RWPE1 (cell line): ENCODE results near the gene F12.
"Not testable (repeated sequence)": the region's sequence is repeated elsewhere in the genome, so short reads cannot be mapped to it uniquely, and the experiment has no call there.

Experiments used
- CTCF ChIA-PET: fragments of 350-600 bp; sonication (Branson Sonifier 250); formaldehyde crosslinking; extraction: SDS; loops from one replicate; lab custom pipeline; 2021; lab: Yijun Ruan, JAX
- POLR2A ChIA-PET: fragments of 400-600 bp; formaldehyde crosslinking; extraction: SDS; loops from one replicate; lab custom pipeline; 2020; ENCODE audit warnings: antibody characterized with exemption; ENCODE audit not compliant: low non-redundant PET; lab: Yijun Ruan, JAX
- DNase-seq: peaks from one replicate; pipeline ENCODE4 v3.0.0; 2012; ENCODE audit warnings: low spot score
- H3K27ac ChIP-seq: fragments of 450-650 bp; 2 replicates; pipeline ENCODE4 v1.5.1; 2017
- TF ChIP-seq, protein P1 (sequence below): fragments of 450-650 bp; conservative IDR thresholded peaks from 2 replicates; pipeline ENCODE4 v1.5.1; 2017; ENCODE audit warnings: low read depth, mild to moderate bottlenecking

F12 gene

DNA sequence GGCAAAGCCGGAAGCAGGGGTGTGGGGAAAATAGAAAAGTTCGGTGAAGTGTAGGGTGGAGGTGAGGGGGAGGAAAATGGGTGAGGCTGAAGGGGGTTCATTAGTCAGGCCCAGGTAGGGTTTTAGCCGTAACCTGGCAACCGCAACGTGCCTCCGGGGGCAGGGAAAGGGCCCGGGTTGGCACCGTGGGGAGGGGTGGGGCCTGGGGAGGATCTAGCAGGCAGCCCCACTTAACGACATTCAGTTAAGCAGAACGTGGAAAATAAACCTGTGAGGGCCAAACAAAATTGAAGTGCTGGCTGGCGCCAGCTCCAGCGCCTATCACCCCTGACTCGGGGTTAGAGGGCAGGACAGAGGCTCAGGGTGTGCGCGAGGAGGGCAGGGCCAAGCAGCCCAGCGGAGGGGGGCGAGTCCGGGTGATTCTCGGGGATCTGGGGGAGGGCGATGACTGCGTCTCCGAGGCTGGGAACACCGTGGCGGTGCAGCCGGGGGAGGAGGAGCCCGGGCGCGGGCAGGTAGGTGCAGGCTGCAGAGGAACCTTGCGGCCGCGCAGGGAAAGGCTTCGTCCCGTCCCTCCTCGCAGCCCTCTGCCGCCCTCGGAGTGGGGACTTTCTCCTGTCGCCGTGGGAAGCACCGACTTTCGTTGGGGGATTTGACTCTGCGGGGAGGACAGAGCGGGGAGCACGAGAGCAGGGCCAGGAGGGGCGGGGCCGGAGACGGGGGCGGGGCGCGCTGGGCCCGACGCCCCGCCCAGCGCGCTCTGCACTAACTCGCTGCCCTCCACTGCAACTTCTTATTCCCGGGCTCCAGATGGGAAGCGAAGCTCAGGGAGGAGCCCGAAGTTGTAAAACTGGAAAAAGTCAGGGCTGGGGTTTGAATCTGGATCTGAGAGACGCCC lies 46.5 kb downstream of the F12 start:
- peak; percentile 85 for DNase-seq
- TF ChIP-seq, protein P1, sequence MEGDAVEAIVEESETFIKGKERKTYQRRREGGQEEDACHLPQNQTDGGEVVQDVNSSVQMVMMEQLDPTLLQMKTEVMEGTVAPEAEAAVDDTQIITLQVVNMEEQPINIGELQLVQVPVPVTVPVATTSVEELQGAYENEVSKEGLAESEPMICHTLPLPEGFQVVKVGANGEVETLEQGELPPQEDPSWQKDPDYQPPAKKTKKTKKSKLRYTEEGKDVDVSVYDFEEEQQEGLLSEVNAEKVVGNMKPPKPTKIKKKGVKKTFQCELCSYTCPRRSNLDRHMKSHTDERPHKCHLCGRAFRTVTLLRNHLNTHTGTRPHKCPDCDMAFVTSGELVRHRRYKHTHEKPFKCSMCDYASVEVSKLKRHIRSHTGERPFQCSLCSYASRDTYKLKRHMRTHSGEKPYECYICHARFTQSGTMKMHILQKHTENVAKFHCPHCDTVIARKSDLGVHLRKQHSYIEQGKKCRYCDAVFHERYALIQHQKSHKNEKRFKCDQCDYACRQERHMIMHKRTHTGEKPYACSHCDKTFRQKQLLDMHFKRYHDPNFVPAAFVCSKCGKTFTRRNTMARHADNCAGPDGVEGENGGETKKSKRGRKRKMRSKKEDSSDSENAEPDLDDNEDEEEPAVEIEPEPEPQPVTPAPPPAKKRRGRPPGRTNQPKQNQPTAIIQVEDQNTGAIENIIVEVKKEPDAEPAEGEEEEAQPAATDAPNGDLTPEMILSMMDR = no peak
- POLR2A ChIA-PET = interaction anchor here (0.6 kb wide), 1 partner anchor 11 kb away, joined by 3 read pairs; no protein-coding TSS in a partner anchor
- peak overlapping the region; percentile 89 for H3K27ac ChIP-seq
- CTCF ChIA-PET = interaction anchor here (0.5 to 2.3 kb wide), 9 partner anchors 11 to 252 kb away, joined by 3 to 14 read pairs (median 3); partner anchors contain the start of gene LMAN2

DNA sequence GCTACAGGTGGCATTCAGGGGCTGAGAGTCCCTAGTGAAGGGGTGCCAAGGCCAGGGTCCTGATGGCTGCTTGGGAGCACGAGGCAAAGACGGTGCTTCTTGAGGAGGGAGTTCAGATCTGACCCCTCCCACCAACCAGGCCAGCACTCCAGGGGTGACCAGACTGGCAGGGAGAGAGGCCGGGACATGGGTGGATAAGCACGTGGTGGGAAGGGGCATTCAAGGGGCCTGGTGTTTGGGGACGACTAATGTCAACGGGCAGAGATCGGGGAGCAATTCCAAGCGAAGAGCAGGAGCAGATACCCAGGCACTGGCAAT lies 47.1 kb downstream of the F12 start:
- TF ChIP-seq, protein P1 = no peak
- peak overlapping the region; percentile 89 for H3K27ac ChIP-seq
- POLR2A ChIA-PET = no interaction called here
- CTCF ChIA-PET = interaction anchor here (0.5 to 2.3 kb wide), 4 partner anchors 29 to 251 kb away, joined by 5 to 14 read pairs (median 7); no protein-coding TSS in a partner anchor
- no peak for DNase-seq

DNA sequence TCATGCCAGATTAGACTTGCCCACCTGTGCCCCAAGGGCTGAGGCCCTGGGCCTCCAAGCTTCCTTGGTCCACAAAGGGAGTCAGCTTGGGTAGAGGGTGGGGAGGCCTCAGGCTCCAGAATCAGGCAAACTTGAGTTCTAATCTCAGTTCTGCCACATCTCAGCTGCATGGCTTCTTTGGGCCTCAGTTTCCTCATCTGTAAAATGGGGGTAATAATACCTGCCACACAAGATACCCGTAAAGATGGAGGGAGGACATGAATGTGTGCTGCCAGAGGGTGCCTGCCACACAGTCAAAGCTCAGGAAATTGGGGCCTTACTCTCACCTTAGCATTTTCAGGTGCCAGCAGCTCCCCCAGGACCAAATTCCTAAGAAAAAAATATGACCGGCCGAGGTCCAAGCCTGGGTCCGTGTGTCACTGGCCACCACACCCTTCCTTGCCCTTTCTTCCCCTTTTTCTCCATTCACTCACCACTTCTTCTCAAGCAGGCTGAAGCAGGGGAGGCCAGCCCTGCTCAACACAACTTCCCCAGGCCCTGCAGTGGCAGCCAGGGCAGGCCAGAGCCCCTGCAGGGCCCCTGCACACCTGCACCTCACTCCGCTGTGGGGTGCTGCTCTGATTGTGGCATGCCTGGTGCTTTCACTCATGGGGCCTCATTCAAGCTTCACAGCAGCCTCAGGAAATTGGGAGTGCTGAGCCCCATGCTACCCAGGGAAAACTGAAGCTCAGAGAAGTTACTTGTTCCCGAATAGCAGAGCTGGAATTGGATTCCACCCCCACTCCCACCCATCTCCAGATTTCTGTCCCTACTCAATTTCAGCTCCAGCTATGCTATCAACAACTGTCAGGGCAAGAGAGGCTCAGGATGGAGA lies 47.7 kb downstream of the F12 start:
- CTCF ChIA-PET = interaction anchor here (0.5 to 2.3 kb wide), 8 partner anchors 8 to 250 kb away, joined by 3 to 14 read pairs (median 5); no protein-coding TSS in a partner anchor
- H3K27ac ChIP-seq = peak overlapping the region; percentile 89
- POLR2A ChIA-PET = no interaction called here
- TF ChIP-seq, protein P1 = no peak
- no peak for DNase-seq

DNA sequence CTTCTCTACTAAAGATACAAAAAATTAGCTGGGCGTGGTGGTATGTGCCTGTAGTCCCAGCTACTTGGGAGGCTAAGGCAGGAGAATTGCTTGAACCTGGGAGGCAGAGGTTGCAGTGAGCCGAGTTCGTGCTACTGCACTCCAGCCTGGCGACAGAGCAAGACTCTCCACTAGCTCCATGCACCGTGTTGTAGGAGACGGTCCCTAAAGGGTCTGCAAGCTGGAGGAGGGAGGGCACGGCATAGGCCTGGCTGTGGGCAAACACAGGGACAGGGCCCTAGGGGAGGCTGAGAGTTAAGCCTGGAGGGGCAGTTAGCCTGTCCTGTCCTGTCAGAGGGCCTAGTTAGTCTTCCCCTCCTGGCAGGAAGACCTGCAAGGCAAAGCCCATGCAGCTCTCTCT lies 48.6 kb downstream of the F12 start:
- DNase-seq, POLR2A ChIA-PET: not testable (repeated sequence)
- CTCF ChIA-PET = interaction anchor here (1.0 to 2.3 kb wide), 5 partner anchors 8 to 42 kb away, joined by 3 to 14 read pairs (median 4); no protein-coding TSS in a partner anchor
- peak overlapping the region; percentile 89 for H3K27ac ChIP-seq

DNA sequence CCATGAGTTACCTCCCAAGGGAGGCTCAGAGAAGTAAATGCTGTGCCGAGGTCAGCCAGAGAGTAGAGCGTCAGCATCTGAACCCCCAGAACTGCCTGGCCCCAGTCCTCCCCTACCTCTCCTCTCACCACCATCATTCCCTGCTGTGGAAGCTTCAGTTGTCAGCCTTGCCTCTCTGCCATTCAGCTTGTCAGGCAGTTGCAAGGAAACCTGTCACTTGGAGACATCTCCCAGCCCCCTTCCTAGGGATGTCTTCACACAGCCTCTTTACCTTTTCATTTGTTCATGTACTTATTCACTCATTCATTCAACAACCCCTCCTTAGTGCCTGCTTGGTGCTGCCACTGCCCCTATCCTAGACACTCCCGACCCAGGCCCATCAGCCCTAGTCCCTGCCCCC lies 49.5 kb downstream of the F12 start:
- ChIA-PET POLR2A (no interaction called here), CTCF (interaction anchor here (2.3 kb wide), 1 partner anchor 9 kb away, joined by 8 read pairs; no protein-coding TSS in a partner anchor)
- H3K27ac ChIP-seq = peak overlapping the region; percentile 89; the same call in 1 of the 2 replicates
- no peak for DNase-seq
- TF ChIP-seq, protein P1 = no peak

DNA sequence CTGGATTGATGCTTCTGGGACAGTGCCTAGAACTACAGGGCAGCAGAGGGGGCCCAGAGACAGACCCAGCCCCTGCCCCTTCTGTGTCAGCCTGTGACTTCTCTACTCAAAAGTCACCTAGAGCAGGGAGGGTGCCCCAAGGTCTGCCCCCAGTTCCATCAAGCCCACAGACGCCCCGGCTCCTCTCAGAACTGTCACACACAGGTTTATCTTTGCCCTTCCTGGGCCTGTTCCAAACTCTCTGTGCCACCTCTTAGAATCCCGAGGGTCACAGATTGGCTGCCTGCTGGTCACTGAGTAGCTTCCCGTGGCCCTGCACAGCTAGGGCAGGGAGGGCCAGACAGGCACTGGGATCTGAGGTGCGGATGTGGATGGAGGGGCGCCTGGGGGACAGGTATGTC lies 49.9 kb downstream of the F12 start:
- TF ChIP-seq, protein P1 = no peak
- H3K27ac ChIP-seq = peak overlapping the region; percentile 89; the same call in 1 of the 2 replicates
- no peak for DNase-seq
- ChIA-PET POLR2A (no interaction called here), CTCF (interaction anchor here (2.3 kb wide), 1 partner anchor 10 kb away, joined by 8 read pairs; no protein-coding TSS in a partner anchor)
